GM10847 (cell line): ENCODE data around the gene CCKAR.

Experiments used
- POLR2A ChIP-seq: IDR thresholded peaks from 2 replicates; pipeline ENCODE4 v1.6.1; 2011; ENCODE audit not compliant: insufficient read length; ENCODE audit errors: extremely low read depth

Gene CCKAR

GRCh38 chr4:26473893-26474292 is 16.4 kb downstream of the CCKAR start:
- TF ChIP-seq POLR2A: no peak

- TF ChIP-seq POLR2A: no peak
Measured at GRCh38 chr4:26471890-26472289, 18.4 kb downstream of the CCKAR start.

- TF ChIP-seq POLR2A: no peak
Measured at GRCh38 chr4:26468977-26469376, 21.3 kb downstream of the CCKAR start.

- no peak for TF ChIP-seq POLR2A
Measured at GRCh38 chr4:26468283-26468949, 21.9 kb downstream of the CCKAR start.

- no peak for TF ChIP-seq POLR2A
Measured at GRCh38 chr4:26467724-26468123, 22.6 kb downstream of the CCKAR start.

GRCh38 chr4:26466578-26467270 is 23.6 kb downstream of the CCKAR start:
- no peak for TF ChIP-seq POLR2A

- no peak for TF ChIP-seq POLR2A
Measured at GRCh38 chr4:26464420-26465095, 25.7 kb downstream of the CCKAR start.

- TF ChIP-seq POLR2A: no peak
Measured at GRCh38 chr4:26463386-26463785, 26.9 kb downstream of the CCKAR start.

GRCh38 chr4:26462874-26463273 is 27.4 kb downstream of the CCKAR start:
- no peak for TF ChIP-seq POLR2A

- no peak for TF ChIP-seq POLR2A
Measured at GRCh38 chr4:26459756-26460530, 30.3 kb downstream of the CCKAR start.

- no peak for TF ChIP-seq POLR2A
Measured at GRCh38 chr4:26459054-26459755, 31.1 kb downstream of the CCKAR start.

- TF ChIP-seq POLR2A: no peak
Measured at GRCh38 chr4:26458157-26458561, 32.1 kb downstream of the CCKAR start.

GRCh38 chr4:26457412-26457811 is 32.9 kb downstream of the CCKAR start:
- no peak for TF ChIP-seq POLR2A

GRCh38 chr4:26455571-26455970 is 34.7 kb downstream of the CCKAR start:
- TF ChIP-seq POLR2A: no peak

GRCh38 chr4:26454961-26455360 is 35.3 kb downstream of the CCKAR start:
- no peak for TF ChIP-seq POLR2A
